ES-I3 (cell line): Measurements from ENCODE around the gene NUP50.
"Not testable (repeated sequence)": the region's sequence is repeated elsewhere in the genome, so short reads cannot be mapped to it uniquely, and the experiment has no call there.

ENCODE experiments used
- H3K36me3 ChIP-seq: 2 replicates; pipeline ENCODE4 v1.6.1; 2013; ENCODE audit warnings: mild to moderate bottlenecking, low read length, control low read depth, moderate library complexity; ENCODE audit not compliant: insufficient read depth
- H3K4me1 ChIP-seq: 2 replicates; pipeline ENCODE4 v1.6.1; 2013; ENCODE audit warnings: mild to moderate bottlenecking, control low read depth, low read length; ENCODE audit not compliant: insufficient read depth
- H3K9ac ChIP-seq: 2 replicates; pipeline ENCODE4 v1.6.1; 2013; ENCODE audit warnings: low read depth, mild to moderate bottlenecking, low read length, moderate library complexity
- H3K9me3 ChIP-seq: 2 replicates; pipeline ENCODE4 v1.6.1; 2013; ENCODE audit warnings: mild to moderate bottlenecking, low read length, moderate library complexity; ENCODE audit not compliant: control insufficient read depth, insufficient read depth

NUP50 gene

GRCh38 chr22:45171830-45172229 is 8.1 kb downstream of the NUP50 start:
- H3K36me3 ChIP-seq: peaks cover 44% of the 10 kb centered on the region

GRCh38 chr22:45172881-45173585 is 9.3 kb downstream of the NUP50 start:
- no peak overlapping the region for H3K9ac ChIP-seq
- H3K9me3 ChIP-seq: no peaks in the 10 kb centered on the region
- peaks cover 41% of the 10 kb centered on the region for H3K36me3 ChIP-seq
- no peaks in the 10 kb centered on the region for H3K4me1 ChIP-seq

More at GRCh38 chr22:45171830-45172229, 8.1 kb downstream of the NUP50 start:
- Histone ChIP-seq H3K4me1 (no peaks in the 10 kb centered on the region), H3K9ac (no peak overlapping the region), H3K9me3 (no peaks in the 10 kb centered on the region)

- Histone ChIP-seq H3K4me1 (peaks cover 13% of the 10 kb centered on the region), H3K9me3 (no peaks in the 10 kb centered on the region), H3K9ac (no peak overlapping the region), H3K36me3 (peaks cover 20% of the 10 kb centered on the region)
Observed at GRCh38 chr22:45179276-45180049, 15.7 kb downstream of the NUP50 start.

GRCh38 chr22:45180146-45180679 is 16.5 kb downstream of the NUP50 start:
- H3K36me3 ChIP-seq: peaks cover 20% of the 10 kb centered on the region
- no peaks in the 10 kb centered on the region for H3K9me3 ChIP-seq
- no peak overlapping the region for H3K9ac ChIP-seq

DNA sequence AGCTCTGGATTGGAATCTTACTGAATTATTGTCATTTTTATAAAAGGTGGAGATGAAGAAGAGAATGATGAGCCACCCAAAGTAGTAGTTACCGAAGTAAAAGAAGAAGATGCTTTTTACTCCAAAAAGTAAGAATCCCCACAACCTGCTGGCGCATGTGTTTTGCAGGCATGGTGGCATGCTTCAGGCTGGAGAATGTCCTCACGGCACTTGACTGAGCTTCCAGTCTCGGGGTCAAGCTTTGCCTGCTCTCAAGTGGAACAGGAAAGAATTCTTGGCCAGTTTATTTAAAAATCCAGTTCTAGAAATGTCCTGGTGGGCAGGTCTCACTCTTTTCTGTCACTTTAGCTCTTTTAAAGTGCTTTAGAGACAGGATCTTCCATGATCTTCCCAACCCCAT is 17.5 kb downstream of the NUP50 start:
- peaks cover 13% of the 10 kb centered on the region for H3K4me1 ChIP-seq
- no peaks in the 10 kb centered on the region for H3K9me3 ChIP-seq
- no peak overlapping the region for H3K9ac ChIP-seq
- H3K36me3 ChIP-seq: peaks cover 23% of the 10 kb centered on the region

More at GRCh38 chr22:45180146-45180679, 16.5 kb downstream of the NUP50 start:
- H3K4me1 ChIP-seq: peaks cover 13% of the 10 kb centered on the region

DNA sequence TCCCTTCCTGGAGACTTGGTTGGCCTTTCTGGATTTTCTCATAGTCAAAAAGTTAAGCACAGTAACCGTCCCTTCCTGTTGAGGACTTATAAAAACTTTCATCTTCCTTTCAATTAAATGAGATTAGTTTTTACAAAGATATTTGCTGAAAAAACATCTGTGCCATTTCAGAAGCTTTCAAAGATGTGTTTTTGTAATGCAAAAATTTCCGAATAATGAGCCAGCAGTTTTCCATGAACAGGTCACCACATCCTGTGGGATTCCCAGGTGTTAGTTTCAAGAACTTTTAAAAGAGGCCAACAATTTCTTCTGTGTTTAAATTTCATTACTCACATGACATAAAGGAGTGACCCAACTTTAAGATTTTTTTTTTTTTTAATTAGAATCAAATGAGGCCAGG is 18.0 kb downstream of the NUP50 start:
- Histone ChIP-seq H3K36me3 (peaks cover 21% of the 10 kb centered on the region), H3K4me1 (peaks cover 13% of the 10 kb centered on the region), H3K9ac (no peak overlapping the region), H3K9me3 (no peaks in the 10 kb centered on the region)

- Histone ChIP-seq H3K4me1 (peaks cover 13% of the 10 kb centered on the region), H3K36me3 (peaks cover 15% of the 10 kb centered on the region), H3K9me3 (no peaks in the 10 kb centered on the region), H3K9ac (no peak overlapping the region)
Observed at GRCh38 chr22:45183974-45184373, 20.2 kb downstream of the NUP50 start.

- Histone ChIP-seq H3K9me3 (no peaks in the 10 kb centered on the region), H3K4me1 (peaks cover 6% of the 10 kb centered on the region), H3K36me3 (peaks cover 11% of the 10 kb centered on the region), H3K9ac (no peak overlapping the region)
Observed at GRCh38 chr22:45185718-45186514, 22.2 kb downstream of the NUP50 start.

DNA sequence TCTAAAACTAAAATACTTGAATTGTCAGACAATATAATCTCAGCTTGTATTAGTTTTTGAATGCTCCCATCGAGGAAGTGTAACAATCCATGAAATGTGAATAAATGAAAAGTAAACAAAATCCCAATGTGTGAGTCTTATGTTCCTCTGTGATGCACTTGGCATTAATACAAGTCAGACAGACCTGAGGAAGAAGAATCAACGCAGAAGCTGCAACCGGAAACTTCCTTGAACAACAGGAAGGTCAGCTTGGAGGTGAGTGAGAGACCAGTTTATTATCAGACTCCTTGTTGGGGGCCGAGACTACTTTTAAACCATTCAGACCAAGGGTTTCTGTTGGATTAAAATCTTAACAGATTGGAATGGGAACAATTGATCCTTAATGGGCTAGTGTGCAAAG is 24.2 kb downstream of the NUP50 start:
- Histone ChIP-seq H3K9ac (no peak overlapping the region), H3K36me3 (peaks cover 6% of the 10 kb centered on the region), H3K9me3 (no peaks in the 10 kb centered on the region), H3K4me1 (peaks cover 8% of the 10 kb centered on the region)

DNA sequence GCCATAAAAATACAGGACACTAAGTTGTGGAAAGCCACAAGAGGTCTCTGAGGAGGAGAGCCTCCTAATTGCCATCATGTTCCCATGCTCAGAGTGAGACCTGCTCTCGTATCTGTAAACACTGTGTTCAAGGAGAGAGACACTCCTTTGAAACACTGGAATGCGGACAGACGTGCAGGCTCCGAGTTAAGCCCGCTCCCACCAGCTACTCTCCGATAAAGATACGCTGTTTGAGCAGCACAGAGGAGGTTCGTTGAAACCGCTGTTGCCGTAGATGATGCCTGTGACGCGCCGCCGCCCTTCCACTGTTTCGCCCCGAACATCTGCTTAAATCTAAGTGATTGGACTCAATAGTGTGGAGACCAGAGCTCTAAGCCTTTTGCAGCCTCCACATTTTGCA is 25.1 kb downstream of the NUP50 start:
- peaks cover 16% of the 10 kb centered on the region for H3K4me1 ChIP-seq
- H3K9me3 ChIP-seq: no peaks in the 10 kb centered on the region
- H3K36me3 ChIP-seq: peaks cover 6% of the 10 kb centered on the region
- no peak overlapping the region for H3K9ac ChIP-seq

DNA sequence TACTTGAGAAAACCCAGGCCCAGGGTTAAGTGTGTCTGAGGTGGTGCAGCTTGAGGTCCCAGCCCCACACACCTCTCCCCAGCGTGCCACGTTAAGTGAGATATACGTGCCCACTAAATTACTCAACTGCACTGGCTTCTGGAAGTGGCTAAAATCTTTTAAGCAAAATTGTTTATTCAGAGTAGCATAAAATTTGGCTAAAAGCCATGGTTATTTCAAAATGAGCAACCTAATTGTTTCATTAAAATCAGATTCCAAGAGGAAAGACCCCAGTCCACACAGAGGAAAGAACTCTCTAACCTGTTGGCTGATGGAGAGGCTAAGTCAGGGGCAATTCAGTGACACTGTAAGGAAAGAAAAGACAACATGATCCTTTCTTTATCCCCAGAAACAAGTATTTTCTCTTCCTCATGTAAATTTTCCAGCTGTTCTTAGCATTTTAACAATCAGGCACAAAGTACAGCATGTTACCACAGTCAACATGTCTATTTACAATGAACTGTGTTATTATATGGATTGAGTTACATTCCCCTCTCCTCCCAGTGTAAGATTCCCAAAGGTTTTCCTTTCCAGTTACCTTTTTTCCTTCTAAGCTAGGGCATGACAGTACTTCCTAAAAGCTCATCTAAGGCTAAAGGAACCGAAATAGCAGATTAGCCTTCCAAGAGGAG is 26.6 kb downstream of the NUP50 start:
- Histone ChIP-seq H3K9ac (no peak overlapping the region), H3K4me1 (peaks cover 16% of the 10 kb centered on the region), H3K9me3 (no peaks in the 10 kb centered on the region), H3K36me3 (peaks cover 5% of the 10 kb centered on the region; the same call in 1 of the 2 replicates)

- H3K9ac ChIP-seq, H3K36me3 ChIP-seq, H3K9me3 ChIP-seq: not testable (repeated sequence)
- peaks cover 16% of the 10 kb centered on the region for H3K4me1 ChIP-seq
Observed at GRCh38 chr22:45191746-45192145, 28.0 kb downstream of the NUP50 start.

DNA sequence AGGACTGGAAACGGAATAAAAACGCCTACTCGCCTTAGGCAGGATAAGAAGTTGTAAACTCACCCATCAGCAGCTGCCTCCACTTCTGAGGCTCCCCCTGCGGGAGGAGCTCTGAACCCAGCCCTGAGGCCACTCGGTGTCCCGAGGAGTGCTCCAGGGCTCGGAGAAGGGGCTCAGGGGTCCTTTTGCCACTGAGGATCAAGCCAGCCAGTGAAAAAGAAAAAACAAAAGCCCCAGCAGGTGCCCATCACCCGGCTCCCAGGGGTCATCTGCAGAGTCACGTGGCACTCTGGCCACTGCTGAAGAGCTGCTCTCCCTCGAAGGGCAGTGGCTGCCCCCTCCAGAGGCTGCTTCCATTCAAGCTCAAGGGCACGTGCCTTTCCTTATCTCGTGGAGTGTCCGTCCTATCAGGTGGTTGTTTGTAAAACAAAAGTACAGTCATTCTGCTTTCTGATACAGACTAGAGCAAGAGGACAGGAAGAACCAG is 29.0 kb downstream of the NUP50 start:
- H3K36me3 ChIP-seq: peaks cover 5% of the 10 kb centered on the region; the same call in 1 of the 2 replicates
- H3K9me3 ChIP-seq: no peaks in the 10 kb centered on the region
- peaks cover 16% of the 10 kb centered on the region for H3K4me1 ChIP-seq
- H3K9ac ChIP-seq: no peak overlapping the region

- Histone ChIP-seq H3K36me3 (peaks cover 5% of the 10 kb centered on the region), H3K9ac (no peak overlapping the region), H3K4me1 (peaks cover 22% of the 10 kb centered on the region), H3K9me3 (no peaks in the 10 kb centered on the region)
Observed at GRCh38 chr22:45194686-45195085, 31.0 kb downstream of the NUP50 start.
